Nephron (organoid): ENCODE data around the gene CXCR4.

ENCODE experiments used
- H3K27ac Mint-ChIP-seq, 3 experiments: 2 replicates each; pipeline ENCODE4 v1.8.0; 2020; ENCODE audit warnings: mixed read lengths in 3 of 3, mild to moderate bottlenecking in 2 of 3, moderate library complexity in 1 of 3
- H3K27me3 Mint-ChIP-seq: 2 replicates; pipeline ENCODE4 v1.8.0; 2021; ENCODE audit warnings: low read depth, mild to moderate bottlenecking, moderate library complexity, mixed read lengths
- H3K36me3 Mint-ChIP-seq: 2 replicates; pipeline ENCODE4 v1.8.0; 2020; ENCODE audit warnings: low read depth, mixed read lengths
- H3K4me1 Mint-ChIP-seq: 2 replicates; pipeline ENCODE4 v1.8.0; 2020; ENCODE audit warnings: mixed read lengths
- H3K4me3 Mint-ChIP-seq, 3 experiments: 2 replicates each; pipeline ENCODE4 v1.8.0; 2020; ENCODE audit warnings: mild to moderate bottlenecking in 3 of 3, mixed read lengths in 3 of 3, moderate library complexity in 2 of 3
- H3K9me3 Mint-ChIP-seq: 2 replicates; pipeline ENCODE4 v1.8.0; 2020; ENCODE audit warnings: mixed read lengths
- CTCF ChIP-seq, 3 experiments: fragments of 200-600 bp; sonication (generic); IDR thresholded peaks; one replicate each; pipeline ENCODE4 v1.5.0; 2021; ENCODE audit warnings: antibody characterized with exemption in 3 of 3; ENCODE audit not compliant: unreplicated experiment in 3 of 3

Gene CXCR4

GRCh38 chr2:136067459-136067858 is 50.5 kb downstream of the CXCR4 start:
- H3K9me3 Mint-ChIP-seq: peaks cover 12% of the 10 kb centered on the region
- H3K27me3 Mint-ChIP-seq: peaks cover 19% of the 10 kb centered on the region
- H3K4me1 Mint-ChIP-seq: peaks cover 53% of the 10 kb centered on the region
- no peak for TF ChIP-seq CTCF (IDR thresholded peaks at IDR 0.05; ENCODE audit: unreplicated experiment in 3 of 3)
- H3K36me3 Mint-ChIP-seq: peaks cover 3% of the 10 kb centered on the region
- H3K4me3 Mint-ChIP-seq: no peak overlapping the region
- H3K27ac Mint-ChIP-seq: peak overlapping the region; percentile 55 to 90 (median 89)

GRCh38 chr2:136065907-136066306 is 52.0 kb downstream of the CXCR4 start:
- TF ChIP-seq CTCF (IDR thresholded peaks at IDR 0.05; ENCODE audit: unreplicated experiment in 3 of 3): no peak
- Mint-ChIP-seq H3K9me3 (peaks cover 4% of the 10 kb centered on the region), H3K4me1 (peaks cover 66% of the 10 kb centered on the region), H3K4me3 (no peak overlapping the region), H3K27ac (peak overlapping the region; percentile 84 to 90 (median 88)), H3K36me3 (no peaks in the 10 kb centered on the region), H3K27me3 (peaks cover 15% of the 10 kb centered on the region)

- peak overlapping the region; percentile 84 to 90 (median 88) for H3K27ac Mint-ChIP-seq
- no peak for TF ChIP-seq CTCF (IDR thresholded peaks at IDR 0.05; ENCODE audit: unreplicated experiment in 3 of 3)
Measured at GRCh38 chr2:136065384-136065783, 52.6 kb downstream of the CXCR4 start.

More at GRCh38 chr2:136065384-136065783, 52.6 kb downstream of the CXCR4 start:
- no peaks in the 10 kb centered on the region for H3K36me3 Mint-ChIP-seq
- H3K9me3 Mint-ChIP-seq: no peaks in the 10 kb centered on the region
- no peak overlapping the region for H3K4me3 Mint-ChIP-seq
- peaks cover 15% of the 10 kb centered on the region for H3K27me3 Mint-ChIP-seq
- H3K4me1 Mint-ChIP-seq: peaks cover 71% of the 10 kb centered on the region
